ENCODE results near the gene PRR19. TPM values are rescaled to one million over a fixed set of nuclear protein-coding genes. Genes with fewer than 3 reads are reported as not detected.

Gene PRR19
- polyA plus RNA-seq, 1 donor from 2014 or later = 2.4 TPM

GRCh38 chr19:42281146-42281826, 20.6 kb upstream of the PRR19 start:
- H3K79me2 ChIP-seq (replicated peaks; ENCODE audit: insufficient read depth, low read length) = peaks cover 30% of the 10 kb centered on the region
- H2AFZ ChIP-seq (ENCODE audit: low read depth, low read length) = no peak overlapping the region
- TF ChIP-seq EZH2 (IDR thresholded peaks at IDR 0.05; ENCODE audit: borderline replicate concordance, insufficient read depth, low read length, poor library complexity, severe bottlenecking) (no peak), TAF1 (IDR thresholded peaks at IDR 0.05; ENCODE audit: low read depth) (no peak), REST (IDR thresholded peaks at IDR 0.05; ENCODE audit: borderline replicate concordance) (no peak), POLR2AphosphoS5 (IDR thresholded peaks at IDR 0.05) (no peak), CTCF (IDR thresholded peaks at IDR 0.05; ENCODE audit: poor library complexity, severe bottlenecking) (no peak), MXI1 (conservative IDR thresholded peaks at IDR 0.05; ENCODE audit: poor library complexity, severe bottlenecking) (no peak), RAD21 (conservative IDR thresholded peaks at IDR 0.05) (no peak), SMC3 (conservative IDR thresholded peaks at IDR 0.05; ENCODE audit: poor library complexity) (no peak), EP300 (conservative IDR thresholded peaks at IDR 0.05; ENCODE audit: poor library complexity, severe bottlenecking) (no peak)

GRCh38 chr19:42281827-42282762, 19.8 kb upstream of the PRR19 start:
- H2AFZ ChIP-seq (ENCODE audit: low read depth, low read length) = no peak overlapping the region
- no peaks in the 10 kb centered on the region for H3F3A ChIP-seq (ENCODE audit: insufficient read depth, low read length, poor library complexity, severe bottlenecking)
- H3K4me2 ChIP-seq (ENCODE audit: low read length) = peak overlapping the region; percentile 65
- no peaks in the 10 kb centered on the region for H3K9me2 ChIP-seq (ENCODE audit: insufficient read depth, low read length)
- H3K36me3 ChIP-seq (ENCODE audit: insufficient read depth, low read length) = no peaks in the 10 kb centered on the region
- peaks cover 32% of the 10 kb centered on the region for H3K79me2 ChIP-seq (replicated peaks; ENCODE audit: insufficient read depth, low read length)
- TF ChIP-seq CTCF (IDR thresholded peaks at IDR 0.05; ENCODE audit: poor library complexity, severe bottlenecking) (no peak), TAF1 (IDR thresholded peaks at IDR 0.05; ENCODE audit: low read depth) (no peak), REST (IDR thresholded peaks at IDR 0.05; ENCODE audit: borderline replicate concordance) (no peak), SMC3 (conservative IDR thresholded peaks at IDR 0.05; ENCODE audit: poor library complexity) (no peak), RAD21 (conservative IDR thresholded peaks at IDR 0.05) (no peak), EP300 (conservative IDR thresholded peaks at IDR 0.05; ENCODE audit: poor library complexity, severe bottlenecking) (no peak), EZH2 (IDR thresholded peaks at IDR 0.05; ENCODE audit: borderline replicate concordance, insufficient read depth, low read length, poor library complexity, severe bottlenecking) (no peak), POLR2AphosphoS5 (IDR thresholded peaks at IDR 0.05) (no peak)
- H3K4me3 ChIP-seq (ENCODE audit: low read length) = peak overlapping the region; percentile 91
- peaks cover 10% of the 10 kb centered on the region for H4K20me1 ChIP-seq (ENCODE audit: insufficient read depth)
- H3K27ac ChIP-seq (ENCODE audit: low read length) = peak overlapping the region; percentile 99
- H3K9me3 ChIP-seq (ENCODE audit: low read length) = no peaks in the 10 kb centered on the region
- H3K27me3 ChIP-seq (ENCODE audit: insufficient read depth, low read depth, low read length) = no peaks in the 10 kb centered on the region
- peak overlapping the region; percentile 95 for H3K9ac ChIP-seq (ENCODE audit: low read length)

More at GRCh38 chr19:42281146-42281826, 20.6 kb upstream of the PRR19 start:
- Histone ChIP-seq H4K20me1 (ENCODE audit: insufficient read depth) (peaks cover 10% of the 10 kb centered on the region), H3K9ac (ENCODE audit: low read length) (peak overlapping the region; percentile 95), H3K27ac (ENCODE audit: low read length) (peak overlapping the region; percentile 99), H3K9me3 (ENCODE audit: low read length) (no peaks in the 10 kb centered on the region), H3K4me3 (ENCODE audit: low read length) (peak overlapping the region; percentile 91), H3K9me2 (ENCODE audit: insufficient read depth, low read length) (no peaks in the 10 kb centered on the region), H3F3A (ENCODE audit: insufficient read depth, low read length, poor library complexity, severe bottlenecking) (no peaks in the 10 kb centered on the region), H3K27me3 (ENCODE audit: insufficient read depth, low read depth, low read length) (no peaks in the 10 kb centered on the region), H3K36me3 (ENCODE audit: insufficient read depth, low read length) (no peaks in the 10 kb centered on the region), H3K4me2 (ENCODE audit: low read length) (peak overlapping the region; percentile 65)

Measured in neural cell (in vitro differentiated cells).